Measurements from ENCODE around the gene CCDC86.

CCDC86 gene

DNA sequence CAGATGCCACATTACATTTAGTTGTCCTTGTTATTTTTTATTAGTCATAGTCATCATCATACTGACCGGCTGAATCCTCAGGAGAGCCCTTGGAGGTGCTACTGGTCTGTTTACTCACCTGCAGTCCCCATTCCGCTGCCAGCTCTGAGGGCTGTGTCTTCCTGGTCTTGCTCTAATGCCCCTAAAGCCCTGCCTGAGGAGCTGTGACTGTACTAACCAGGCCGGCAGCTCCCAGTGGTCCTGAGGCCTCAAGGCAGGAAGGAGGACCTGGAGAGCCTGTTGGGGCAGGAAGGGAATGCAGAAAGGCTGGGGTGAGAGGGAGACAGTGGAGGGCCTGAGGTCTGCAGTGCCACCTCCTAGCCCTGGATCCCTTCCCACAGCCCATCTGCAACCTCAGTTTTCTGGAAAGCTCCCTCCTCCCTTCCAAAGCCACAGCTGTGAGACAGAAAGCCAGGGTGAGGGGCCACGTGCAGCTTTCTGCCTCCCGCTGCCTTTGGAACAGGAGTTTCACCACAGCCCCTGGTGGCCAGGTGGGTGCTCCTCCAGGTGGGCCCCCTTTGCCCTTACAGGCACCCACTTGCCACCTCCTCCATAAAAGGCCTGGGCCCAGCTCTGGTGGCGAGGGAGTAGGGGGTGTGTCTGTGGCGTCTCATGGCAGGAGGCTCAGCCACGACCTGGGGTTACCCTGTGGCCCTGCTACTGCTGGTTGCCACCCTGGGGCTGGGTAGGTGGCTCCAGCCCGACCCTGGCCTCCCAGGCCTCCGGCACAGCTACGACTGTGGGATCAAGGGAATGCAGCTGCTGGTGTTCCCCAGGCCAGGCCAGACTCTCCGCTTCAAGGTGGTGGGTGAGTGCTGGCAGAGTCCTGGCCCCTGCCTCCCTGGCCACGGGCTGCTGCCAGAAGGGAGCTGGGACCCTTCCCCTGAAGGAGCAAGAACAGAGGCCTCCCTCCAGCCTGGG, 25.3 kb downstream of the CCDC86 start, which contains the start of gene ZP1:
Gene ZP1, plus strand, starts transcription at position 632 of the 960 bp plus-strand sequence. Its CDS starts 20 bp downstream, at position 652.
- no peak within 1 kb of the TSS for H3K23ac ChIP-seq (ENCODE audit: low read length in 2 of 2)
- peak within 1 kb of the TSS; percentile 24 for H3K27ac ChIP-seq (ENCODE audit: low read length, poor library complexity, severe bottlenecking)
- WGBS: 68% methylated on average over 12 of the region's 13 CpGs
- peak within 1 kb of the TSS; percentile 80 for H2AK5ac ChIP-seq (ENCODE audit: low read length, severe bottlenecking)
- no peak within 1 kb of the TSS for H3K9ac ChIP-seq (ENCODE audit: low read length)
- H4K91ac ChIP-seq (ENCODE audit: low read length): no peak within 1 kb of the TSS
- H3K4me3 ChIP-seq (ENCODE audit: insufficient read depth in 1 of 2, low read depth in 1 of 2, low read length in 2 of 2): no peak within 1 kb of the TSS
- no peak within 1 kb of the TSS for H2BK5ac ChIP-seq (ENCODE audit: low read depth, low read length, poor library complexity, severe bottlenecking)
- no peak within 1 kb of the TSS for H2BK120ac ChIP-seq (ENCODE audit: low read depth, low read length)
- peaks cover 0 to 4% of the 10 kb centered on the region in 2 experiments for H3K36me3 ChIP-seq (ENCODE audit: control insufficient read depth in 1 of 2, insufficient read depth in 2 of 2, low read depth in 1 of 2, low read length in 2 of 2)
- H2BK15ac ChIP-seq (ENCODE audit: low read depth, poor library complexity, severe bottlenecking): no peak within 1 kb of the TSS
- peaks cover 25% of the 10 kb centered on the region for H3K4me1 ChIP-seq (ENCODE audit: control insufficient read depth, insufficient read depth, low read depth, low read length)
- H4K8ac ChIP-seq (ENCODE audit: low read length): peak within 1 kb of the TSS; percentile 70
- H2AFZ ChIP-seq (ENCODE audit: low read depth, low read length): no peak within 1 kb of the TSS
- peak within 1 kb of the TSS in 1 of 2 experiments; percentile 28 for H3K14ac ChIP-seq (ENCODE audit: low read length in 2 of 2)
- no peaks in the 10 kb centered on the region for H3K79me1 ChIP-seq (replicated peaks; ENCODE audit: low read length, poor library complexity, severe bottlenecking)
- H2BK12ac ChIP-seq (ENCODE audit: low read length in 2 of 2): peak within 1 kb of the TSS; percentile 4 to 10
- no peaks in the 10 kb centered on the region for H3K9me3 ChIP-seq (ENCODE audit: control insufficient read depth, low read length)
- H3K4ac ChIP-seq (ENCODE audit: low read depth in 1 of 2, low read length in 2 of 2): no peak within 1 kb of the TSS
- peaks cover 0 to 14% of the 10 kb centered on the region in 2 experiments for H3K27me3 ChIP-seq (ENCODE audit: control insufficient read depth in 1 of 2, insufficient read depth in 1 of 2, low read length in 2 of 2)
- no peak within 1 kb of the TSS for H3K4me2 ChIP-seq (ENCODE audit: low read length, poor library complexity, severe bottlenecking)
- no peak for DNase-seq
- no peak within 1 kb of the TSS for H3K18ac ChIP-seq (ENCODE audit: low read depth in 1 of 2, low read length in 2 of 2)

DNA sequence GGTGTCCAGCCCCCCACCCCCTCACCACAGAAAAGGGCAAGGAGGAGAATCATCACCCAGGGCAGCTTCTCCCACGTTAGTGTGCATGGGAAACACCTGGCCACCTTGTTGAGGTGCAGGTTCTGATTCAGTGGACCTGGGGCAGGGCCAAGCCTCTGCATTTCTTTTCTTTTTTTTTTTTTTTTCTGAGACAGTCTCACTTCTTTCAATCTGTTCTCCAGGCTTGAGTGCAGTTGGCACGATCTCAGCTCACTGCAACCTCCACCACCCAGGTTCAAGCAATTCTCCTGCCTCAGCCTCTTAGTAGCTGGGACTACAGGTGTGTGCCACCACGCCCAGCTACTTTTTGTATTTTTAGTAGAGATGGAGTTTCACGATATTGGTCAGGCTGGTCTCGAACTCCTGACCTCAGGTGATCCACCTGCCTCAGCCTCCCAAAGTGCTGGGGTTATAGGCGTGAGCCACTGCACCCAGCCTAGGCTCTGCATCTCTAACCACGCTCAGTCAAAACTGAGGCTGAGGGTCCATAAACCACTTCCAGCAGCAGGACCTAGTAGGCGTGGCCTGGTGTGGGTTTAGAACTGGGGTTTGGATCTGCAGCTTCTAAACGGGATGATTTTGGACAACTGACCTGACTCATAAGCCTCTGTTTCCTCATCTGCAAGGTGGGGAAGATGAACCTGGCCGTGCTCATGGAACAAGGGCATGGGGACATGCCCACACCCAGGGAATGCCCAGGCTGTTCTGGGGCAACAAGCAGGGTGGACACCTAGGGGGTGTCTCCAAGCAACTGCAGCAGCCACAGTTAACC, 26.2 kb downstream of the CCDC86 start:
- Histone ChIP-seq H2BK15ac (ENCODE audit: low read depth, poor library complexity, severe bottlenecking) (no peak overlapping the region), H4K91ac (ENCODE audit: low read length) (no peak overlapping the region), H3K4ac (ENCODE audit: low read depth in 1 of 2, low read length in 2 of 2) (no peak overlapping the region), H2BK5ac (ENCODE audit: low read depth, low read length, poor library complexity, severe bottlenecking) (no peak overlapping the region), H3K9me3 (ENCODE audit: control insufficient read depth, low read length) (no peaks in the 10 kb centered on the region), H3K9ac (ENCODE audit: low read length) (no peak overlapping the region), H3K27me3 (ENCODE audit: control insufficient read depth in 1 of 2, insufficient read depth in 1 of 2, low read length in 2 of 2) (peaks cover 0 to 6% of the 10 kb centered on the region in 2 experiments), H3K27ac (ENCODE audit: low read length, poor library complexity, severe bottlenecking) (no peak overlapping the region), H3K79me1 (replicated peaks; ENCODE audit: low read length, poor library complexity, severe bottlenecking) (no peaks in the 10 kb centered on the region), H3K18ac (ENCODE audit: low read depth in 1 of 2, low read length in 2 of 2) (no peak overlapping the region), H3K4me2 (ENCODE audit: low read length, poor library complexity, severe bottlenecking) (no peak overlapping the region), H3K36me3 (ENCODE audit: control insufficient read depth in 1 of 2, insufficient read depth in 2 of 2, low read depth in 1 of 2, low read length in 2 of 2) (peaks cover 0 to 4% of the 10 kb centered on the region in 2 experiments), H3K4me3 (ENCODE audit: insufficient read depth in 1 of 2, low read depth in 1 of 2, low read length in 2 of 2) (no peak overlapping the region), H3K4me1 (ENCODE audit: control insufficient read depth, insufficient read depth, low read depth, low read length) (peaks cover 34% of the 10 kb centered on the region), H2BK120ac (ENCODE audit: low read depth, low read length) (no peak overlapping the region), H2AK5ac (ENCODE audit: low read length, severe bottlenecking) (peak overlapping the region; percentile 80), H2BK12ac (ENCODE audit: low read length in 2 of 2) (no peak overlapping the region), H3K14ac (ENCODE audit: low read length in 2 of 2) (peak overlapping the region in 1 of 2 experiments; percentile 28), H2AFZ (ENCODE audit: low read depth, low read length) (no peak overlapping the region), H4K8ac (ENCODE audit: low read length) (no peak overlapping the region), H3K23ac (ENCODE audit: low read length in 2 of 2) (no peak overlapping the region)
- DNase-seq: no peak
- 87% methylated on average over 9 of the region's 10 CpGs for WGBS

DNA sequence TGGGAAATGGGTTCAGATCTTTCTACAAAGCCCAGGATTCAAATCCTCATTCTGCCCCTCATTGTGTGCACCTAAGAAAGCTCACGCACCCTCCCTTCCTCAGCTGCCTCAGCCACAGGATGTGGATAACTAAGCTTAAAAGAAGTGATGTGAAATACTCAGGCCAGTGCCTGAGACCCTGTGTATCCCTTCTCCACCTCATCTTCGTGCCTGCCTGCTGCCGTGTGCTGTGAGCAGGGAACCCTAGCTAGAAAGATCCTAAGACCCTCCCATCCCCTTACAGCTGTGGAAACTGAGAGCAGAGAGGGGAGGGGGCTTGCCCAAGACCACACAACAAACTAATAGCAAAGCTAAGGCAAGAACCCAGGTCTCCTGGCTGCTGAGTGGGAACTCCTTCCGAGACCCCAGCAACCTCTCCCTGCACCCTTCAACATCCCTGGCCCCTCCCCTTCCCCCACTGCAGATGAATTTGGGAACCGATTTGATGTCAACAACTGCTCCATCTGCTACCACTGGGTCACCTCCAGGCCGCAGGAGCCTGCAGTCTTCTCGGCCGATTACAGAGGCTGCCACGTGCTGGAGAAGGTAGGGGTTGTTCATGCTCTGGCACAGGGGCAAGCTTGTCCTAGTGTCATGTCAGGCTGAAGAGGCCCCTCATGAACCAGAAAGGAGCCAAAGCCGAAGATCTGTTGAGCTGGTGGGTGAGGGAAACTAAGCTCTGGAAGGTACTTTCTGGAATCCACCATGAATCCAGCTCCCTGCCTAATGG, 27.0 kb downstream of the CCDC86 start:
- Histone ChIP-seq H2AK5ac (ENCODE audit: low read length, severe bottlenecking) (no peak overlapping the region), H2BK12ac (ENCODE audit: low read length in 2 of 2) (no peak overlapping the region), H3K4me2 (ENCODE audit: low read length, poor library complexity, severe bottlenecking) (no peak overlapping the region), H2BK15ac (ENCODE audit: low read depth, poor library complexity, severe bottlenecking) (no peak overlapping the region), H3K4me3 (ENCODE audit: insufficient read depth in 1 of 2, low read depth in 1 of 2, low read length in 2 of 2) (no peak overlapping the region), H3K36me3 (ENCODE audit: control insufficient read depth in 1 of 2, insufficient read depth in 2 of 2, low read depth in 1 of 2, low read length in 2 of 2) (peaks cover 0 to 4% of the 10 kb centered on the region in 2 experiments), H3K79me1 (replicated peaks; ENCODE audit: low read length, poor library complexity, severe bottlenecking) (no peaks in the 10 kb centered on the region), H3K23ac (ENCODE audit: low read length in 2 of 2) (no peak overlapping the region), H2BK120ac (ENCODE audit: low read depth, low read length) (no peak overlapping the region), H3K9ac (ENCODE audit: low read length) (no peak overlapping the region), H4K8ac (ENCODE audit: low read length) (no peak overlapping the region), H3K4me1 (ENCODE audit: control insufficient read depth, insufficient read depth, low read depth, low read length) (peaks cover 41% of the 10 kb centered on the region), H4K91ac (ENCODE audit: low read length) (no peak overlapping the region), H3K27ac (ENCODE audit: low read length, poor library complexity, severe bottlenecking) (no peak overlapping the region), H3K14ac (ENCODE audit: low read length in 2 of 2) (no peak overlapping the region), H2BK5ac (ENCODE audit: low read depth, low read length, poor library complexity, severe bottlenecking) (no peak overlapping the region), H3K9me3 (ENCODE audit: control insufficient read depth, low read length) (no peaks in the 10 kb centered on the region), H3K4ac (ENCODE audit: low read depth in 1 of 2, low read length in 2 of 2) (no peak overlapping the region), H3K27me3 (ENCODE audit: control insufficient read depth in 1 of 2, insufficient read depth in 1 of 2, low read length in 2 of 2) (peaks cover 0 to 6% of the 10 kb centered on the region in 2 experiments), H2AFZ (ENCODE audit: low read depth, low read length) (no peak overlapping the region), H3K18ac (ENCODE audit: low read depth in 1 of 2, low read length in 2 of 2) (no peak overlapping the region)
- WGBS: 83% methylated on average over 10 of the region's 10 CpGs
- DNase-seq: no peak

Data from mesenchymal stem cell (in vitro differentiated cells and primary cell).